HG03066 (cell line): ENCODE results near the gene OSBPL2.

Experiments
- ATAC-seq: cut with Tn5 transposase; IDR thresholded peaks from one replicate; pipeline ENCODE4 v1.9.1; 2021; ENCODE audit warnings: low read depth; ENCODE audit not compliant: unreplicated experiment

Gene OSBPL2

DNA sequence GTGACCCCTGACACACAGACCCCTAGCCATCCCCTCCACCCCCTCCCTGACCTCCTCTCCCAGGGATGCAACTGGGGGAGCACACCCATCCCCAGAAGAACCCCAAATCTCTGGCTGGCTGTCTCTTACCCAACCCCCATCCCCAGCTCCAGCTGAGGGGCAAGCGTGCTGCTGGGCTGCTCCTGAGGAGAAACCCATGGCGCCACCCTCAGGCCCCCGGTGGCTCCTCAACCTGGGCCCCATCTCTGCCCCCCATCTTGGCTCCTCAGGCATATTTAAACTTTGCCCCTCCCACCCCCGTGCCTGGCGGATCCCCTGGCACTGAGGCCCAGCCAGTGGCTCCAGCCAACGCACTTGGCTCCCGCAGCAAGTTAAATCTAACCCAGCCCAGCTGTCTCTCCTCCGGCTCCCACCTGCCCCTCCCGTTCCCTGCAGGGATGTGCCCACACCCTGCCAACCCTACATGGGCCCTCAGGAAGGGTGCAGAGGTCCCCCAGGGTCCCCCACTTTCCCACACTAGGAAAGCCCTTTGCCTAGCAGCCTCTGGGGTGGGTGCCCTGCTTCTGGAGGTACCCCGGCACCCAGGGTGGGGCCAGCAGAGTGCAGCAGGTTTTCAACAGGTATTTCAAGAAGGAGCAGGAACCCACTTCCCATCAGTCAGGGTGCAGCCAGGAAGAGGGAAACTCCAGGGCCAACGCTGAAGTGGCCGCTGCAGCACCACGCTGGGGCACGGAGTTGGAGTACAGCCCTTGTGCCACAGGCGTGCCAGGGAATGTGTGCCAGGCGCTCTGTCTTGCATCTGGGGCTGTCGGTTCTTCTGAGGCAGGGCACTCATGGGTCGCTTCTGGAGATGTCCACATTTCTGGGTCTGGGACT lies 5.3 kb upstream of the OSBPL2 start:
- ATAC-seq: no peak

DNA sequence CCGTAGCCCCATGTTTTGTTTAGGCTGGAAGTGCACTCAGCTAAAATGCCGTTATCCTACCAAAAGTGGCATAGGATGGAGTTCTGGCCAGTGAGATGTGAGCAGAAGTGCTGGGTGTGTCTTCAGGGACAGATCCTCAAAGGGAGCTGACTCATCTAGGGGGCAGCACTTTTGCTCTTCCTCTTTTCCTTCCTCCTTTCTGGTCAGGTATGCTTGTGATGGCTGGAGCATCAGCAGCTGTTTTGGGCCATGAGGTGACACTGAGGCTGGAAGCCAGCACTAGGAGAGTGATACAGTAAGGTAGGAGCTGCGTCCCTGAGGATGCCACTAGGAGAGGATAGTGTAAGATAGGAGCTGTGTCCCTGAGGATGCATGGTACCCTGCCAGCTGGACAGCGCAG lies 4.6 kb upstream of the OSBPL2 start:
- no peak for ATAC-seq

DNA sequence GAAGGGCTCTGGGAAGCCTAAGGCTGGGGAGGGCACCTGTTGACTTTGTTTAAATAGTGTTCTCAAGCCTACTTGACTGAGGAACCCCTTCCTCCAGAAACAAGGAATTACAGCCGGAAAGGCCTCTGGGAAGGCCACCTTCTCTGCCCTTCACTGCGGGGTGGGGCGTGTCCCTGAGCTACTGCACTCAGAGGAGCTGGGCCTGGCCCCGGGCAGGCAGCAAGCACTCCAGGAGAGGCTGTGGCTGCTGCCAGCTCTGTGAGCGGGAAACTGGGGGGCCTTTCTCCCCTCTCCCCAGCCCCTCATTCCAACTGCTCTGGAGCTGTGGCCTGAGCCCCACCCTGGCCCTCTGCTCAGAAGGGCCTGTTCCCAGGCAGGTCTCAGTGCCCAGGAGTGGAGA lies 4.0 kb upstream of the OSBPL2 start:
- no peak for ATAC-seq

DNA sequence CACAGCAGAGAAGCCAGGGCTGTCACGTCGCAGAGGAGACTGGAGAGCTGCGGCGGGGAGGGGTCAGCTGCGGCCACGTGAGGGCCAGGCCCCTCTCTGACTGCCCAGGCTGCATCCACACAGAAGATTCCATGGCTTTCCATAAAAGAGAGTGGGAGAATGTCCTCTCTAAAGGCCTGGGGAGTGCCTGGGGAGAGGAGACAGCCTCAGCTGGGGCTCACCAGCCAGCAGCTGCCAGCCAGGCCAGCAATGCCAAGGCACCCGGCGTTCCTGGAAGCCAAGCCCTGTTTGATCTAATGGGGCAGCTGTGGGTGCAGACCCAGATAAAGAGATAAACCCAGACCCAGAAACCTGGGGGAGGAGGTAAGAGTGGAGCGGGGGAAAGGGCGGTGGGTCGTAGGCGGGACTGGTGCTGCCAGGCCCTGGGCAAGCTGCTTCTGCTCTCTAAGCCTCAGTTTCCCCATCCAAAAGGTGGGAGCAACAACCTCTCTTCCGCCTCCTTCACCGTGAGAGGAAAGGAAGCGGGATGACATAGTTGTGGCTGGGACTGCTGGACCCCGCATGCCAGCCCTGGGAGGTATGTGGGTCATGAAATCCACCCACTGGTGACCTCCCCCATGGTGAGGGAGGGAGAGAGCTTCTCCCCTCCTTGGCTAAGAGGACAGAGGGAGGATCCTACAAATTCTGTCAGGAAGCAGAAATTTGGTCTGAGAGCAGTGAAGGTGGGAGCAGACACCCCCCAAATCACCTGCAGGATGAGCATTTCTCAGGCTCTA lies 3.1 kb upstream of the OSBPL2 start:
- no peak for ATAC-seq

DNA sequence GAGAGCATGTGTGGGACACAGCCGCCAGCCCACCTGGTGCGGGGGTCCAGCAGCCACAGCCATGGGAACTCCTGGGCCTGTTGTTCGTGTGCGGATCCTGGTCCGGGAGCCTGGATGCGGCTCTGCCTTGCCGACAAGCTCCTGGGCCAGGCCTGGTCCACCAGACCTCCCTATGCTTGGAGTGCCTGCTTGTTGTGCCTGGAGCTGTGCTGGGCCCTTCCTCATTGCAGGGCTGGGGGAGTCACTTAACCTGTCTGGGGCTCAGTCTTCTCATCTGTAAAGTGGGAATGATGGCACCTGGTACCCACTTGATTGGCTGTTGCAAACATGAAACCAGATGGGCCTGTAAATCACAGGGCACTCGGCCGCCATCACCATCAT lies 2.6 kb upstream of the OSBPL2 start:
- ATAC-seq: no peak

DNA sequence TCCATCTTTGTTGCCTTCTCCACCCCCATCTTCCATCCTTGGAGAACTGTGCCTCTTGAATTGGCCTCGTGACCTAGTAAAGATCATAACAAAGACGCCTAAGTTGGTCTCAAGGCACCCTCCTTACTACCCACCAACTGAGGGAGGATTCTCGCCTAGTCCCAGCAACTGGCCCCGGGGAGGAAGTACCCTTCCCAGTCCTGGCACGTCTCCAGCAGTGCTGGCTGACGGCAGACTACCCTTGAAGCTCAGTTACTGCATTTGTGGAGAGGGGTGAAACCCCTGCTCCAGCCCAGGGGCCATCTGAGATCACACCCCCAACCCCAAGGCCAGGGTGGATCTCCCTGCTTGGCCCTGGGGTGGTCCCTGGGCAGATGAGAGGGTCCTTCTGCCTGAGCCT lies 2.1 kb upstream of the OSBPL2 start:
- no peak for ATAC-seq

DNA sequence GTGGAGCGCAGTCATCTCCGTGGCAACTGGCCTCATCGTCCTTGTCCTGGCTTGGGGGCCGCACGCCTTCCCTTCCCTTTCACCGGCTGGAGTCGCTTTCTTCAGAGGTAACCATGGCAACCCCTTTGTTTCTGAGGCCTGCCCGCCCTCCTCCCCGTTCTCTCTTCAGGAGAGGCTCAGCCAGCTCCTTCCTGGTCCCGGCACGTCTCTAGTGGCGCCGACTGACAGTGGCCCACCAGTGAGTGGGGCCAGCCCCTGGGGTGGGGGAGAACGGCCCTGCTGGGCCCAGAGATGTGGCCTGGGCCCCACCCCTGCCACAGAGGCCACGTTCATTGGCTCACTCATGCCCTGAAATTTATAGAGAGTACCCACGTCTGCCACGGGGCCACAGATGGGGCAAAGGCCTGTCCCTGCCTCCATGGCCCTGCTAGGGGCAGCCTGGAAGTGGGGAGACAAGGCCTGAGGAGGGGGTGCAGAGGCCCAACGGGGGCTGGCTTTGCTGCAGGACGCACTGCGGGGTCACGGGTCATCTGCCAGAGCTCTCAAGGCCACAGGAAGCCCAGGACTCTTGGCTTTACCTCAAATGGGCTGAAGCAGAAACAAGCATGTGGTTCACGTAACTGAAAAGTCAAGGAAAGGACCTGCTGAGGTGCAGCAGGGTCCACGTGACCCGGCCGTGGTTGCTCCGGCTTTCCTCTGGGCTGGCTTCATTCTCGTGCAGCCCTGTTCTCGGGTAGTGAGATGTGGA lies 1.4 kb upstream of the OSBPL2 start:
- no peak for ATAC-seq

DNA sequence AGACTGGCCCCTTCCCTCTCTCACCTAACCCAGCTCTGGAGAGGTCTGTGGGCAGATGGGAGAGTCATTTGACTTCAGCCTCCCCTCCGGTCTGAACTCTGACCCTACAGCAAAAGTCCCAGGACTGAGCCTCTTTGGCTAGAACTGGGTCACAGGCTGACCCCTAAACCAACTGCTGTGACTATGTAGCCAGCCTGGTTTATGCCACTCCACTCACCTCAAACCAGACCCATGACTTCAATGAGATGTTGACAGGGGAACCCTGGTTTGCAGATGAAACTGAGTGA lies 864 bp upstream of the OSBPL2 start:
- ATAC-seq: no peak

DNA sequence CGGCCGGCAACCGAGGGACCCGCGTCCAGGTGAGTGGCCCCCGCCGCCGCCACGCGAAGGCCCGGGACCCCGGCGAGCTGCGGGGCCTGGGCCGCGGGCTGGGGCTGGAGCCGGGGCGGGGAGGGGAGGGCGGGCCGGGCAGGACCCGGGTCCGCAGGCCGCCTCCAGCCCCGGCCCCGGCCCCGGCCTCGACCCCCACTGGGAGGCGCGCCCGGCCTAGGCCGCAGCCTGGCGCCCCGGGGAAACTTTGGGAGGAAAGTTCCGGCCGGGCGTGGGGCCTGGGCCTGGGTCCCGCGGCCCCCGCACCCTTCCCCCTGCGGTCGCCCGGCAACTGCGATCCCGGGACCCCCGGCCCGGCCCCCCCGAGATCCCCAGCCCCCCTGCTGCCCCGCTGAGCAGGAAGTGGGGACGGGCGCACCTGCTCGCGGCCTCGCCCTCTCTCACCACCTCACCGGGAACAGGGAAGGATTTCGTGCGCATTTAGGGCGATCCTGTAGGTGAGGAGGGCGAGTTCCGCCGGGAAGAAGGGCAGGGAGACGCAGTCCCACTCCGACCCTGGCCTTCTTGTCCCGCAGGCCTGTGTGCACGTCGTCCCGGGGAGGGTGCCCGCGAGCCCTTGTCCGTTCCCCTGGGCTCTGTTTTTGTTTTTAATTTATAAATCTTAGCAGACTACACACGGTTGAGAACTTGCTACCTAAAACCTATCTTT lies 402 bp downstream of the OSBPL2 start:
- ATAC-seq: peak; percentile 6

DNA sequence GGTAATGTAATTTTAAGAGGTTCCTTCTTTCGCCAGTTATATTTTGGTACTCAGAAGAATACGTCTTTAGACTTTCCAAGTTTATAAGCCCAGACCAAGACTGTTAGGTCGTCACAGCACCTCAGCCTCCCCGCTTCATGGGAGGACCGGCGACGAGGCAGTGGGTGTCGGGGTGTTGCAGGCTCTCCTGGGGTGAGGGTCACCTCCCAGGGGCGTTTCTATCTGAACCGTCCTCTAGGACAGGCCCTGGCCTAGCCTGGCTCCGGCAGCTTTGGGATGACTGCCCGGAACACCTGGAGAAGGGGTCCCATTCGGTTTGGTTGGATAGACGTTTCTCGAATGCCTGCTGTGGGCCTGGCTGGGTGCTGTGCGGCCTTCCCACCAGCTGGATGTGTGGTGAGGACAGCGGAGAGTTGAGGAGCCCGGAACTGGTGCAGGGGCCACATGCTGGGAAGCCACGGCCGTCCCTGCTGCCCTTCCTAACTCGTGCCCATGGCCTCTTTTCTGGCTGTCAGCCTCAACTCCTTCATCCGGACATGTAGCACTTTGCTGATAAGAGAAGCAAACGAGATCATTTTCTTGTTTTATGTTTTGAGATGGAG lies 1.1 kb downstream of the OSBPL2 start:
- no peak for ATAC-seq

DNA sequence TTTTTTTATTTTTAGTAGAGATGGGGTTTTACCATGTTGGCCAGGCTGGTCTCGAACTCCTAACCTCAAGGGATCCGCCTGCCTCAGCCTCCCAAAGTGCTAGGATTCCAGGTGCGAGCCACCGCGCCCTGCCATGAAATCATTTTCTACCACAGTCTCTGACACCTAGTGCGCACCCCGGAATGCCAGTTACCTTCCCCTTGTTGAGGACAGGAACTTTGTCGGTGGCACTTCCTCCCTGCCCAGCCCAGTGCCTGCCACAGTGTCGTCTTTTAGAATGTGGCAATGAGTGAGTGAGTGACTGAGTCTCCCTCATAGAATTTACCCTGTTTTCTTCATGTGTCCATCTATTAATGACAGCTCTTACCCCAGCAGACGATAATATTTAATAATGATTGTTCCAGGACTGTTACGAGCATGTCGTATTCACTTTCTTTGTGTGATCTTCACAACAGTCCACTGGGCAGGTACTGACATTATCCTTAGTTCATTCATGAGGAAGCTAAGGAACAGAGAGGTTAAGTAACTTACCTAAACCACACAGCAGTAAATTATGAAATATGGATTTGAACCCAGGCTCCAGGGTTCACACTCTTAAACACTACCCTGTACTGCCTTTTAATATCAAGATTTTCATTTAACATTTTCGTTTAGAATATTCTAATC lies 1.8 kb downstream of the OSBPL2 start:
- ATAC-seq: no peak

DNA sequence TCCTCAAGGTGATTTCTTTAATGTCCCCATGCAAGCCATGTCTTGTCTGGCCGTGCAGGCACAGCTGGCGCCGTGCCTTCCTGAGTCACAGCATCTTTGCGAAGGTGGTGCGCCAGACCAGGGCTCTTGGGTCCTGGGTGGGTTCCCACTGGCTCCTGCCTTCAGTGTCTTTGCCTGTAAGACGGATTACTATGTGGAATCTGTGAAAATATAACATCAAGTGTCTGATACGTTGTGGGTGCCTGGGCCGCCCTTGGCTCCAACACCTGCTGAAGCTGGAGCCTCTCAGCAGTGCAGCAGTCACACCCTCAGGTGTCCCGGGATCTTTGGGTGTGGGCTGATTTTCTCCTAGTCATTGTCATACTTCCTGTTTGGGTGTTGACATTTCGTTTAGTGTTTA lies 3.2 kb downstream of the OSBPL2 start:
- no peak for ATAC-seq

DNA sequence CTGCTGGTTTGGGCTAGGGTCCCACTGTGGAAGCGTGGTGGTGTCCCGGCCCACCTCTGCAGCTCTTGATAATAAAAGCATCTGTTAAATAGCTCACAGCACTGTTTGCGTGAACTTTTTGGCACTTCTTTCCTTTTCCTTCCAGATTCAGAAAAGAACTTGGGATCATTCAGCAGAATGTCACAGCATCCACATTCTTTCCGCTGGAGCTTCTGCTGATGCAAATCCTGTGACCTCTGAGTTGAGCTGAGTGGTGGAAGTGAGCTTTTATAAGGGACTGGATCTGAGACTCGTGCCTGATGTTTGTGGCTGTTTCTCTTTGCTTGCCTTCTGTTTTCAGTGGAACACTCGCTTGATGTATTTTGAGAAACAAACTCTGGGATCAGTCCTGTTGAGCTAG lies 3.9 kb downstream of the OSBPL2 start:
- no peak for ATAC-seq

DNA sequence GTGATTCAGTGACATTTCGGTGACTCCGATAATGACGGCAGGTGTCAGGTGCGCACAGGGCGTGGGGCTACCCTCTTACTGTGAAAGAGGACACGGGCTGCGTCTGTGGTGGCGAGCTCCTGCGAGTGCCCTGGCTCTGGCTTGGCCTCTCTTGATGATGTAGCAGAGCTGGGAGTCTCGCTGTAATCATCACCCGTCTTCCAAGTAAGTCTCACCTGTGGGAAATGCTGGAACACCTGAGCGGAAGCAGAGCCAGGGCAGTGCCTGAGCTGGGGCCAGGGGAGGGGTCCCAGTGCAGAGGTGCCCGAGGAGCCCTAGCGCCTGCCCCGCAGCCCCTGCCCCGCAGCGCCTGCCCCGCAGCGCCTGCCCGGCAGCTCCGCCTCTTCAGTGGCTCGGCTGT lies 4.8 kb downstream of the OSBPL2 start:
- ATAC-seq: no peak

DNA sequence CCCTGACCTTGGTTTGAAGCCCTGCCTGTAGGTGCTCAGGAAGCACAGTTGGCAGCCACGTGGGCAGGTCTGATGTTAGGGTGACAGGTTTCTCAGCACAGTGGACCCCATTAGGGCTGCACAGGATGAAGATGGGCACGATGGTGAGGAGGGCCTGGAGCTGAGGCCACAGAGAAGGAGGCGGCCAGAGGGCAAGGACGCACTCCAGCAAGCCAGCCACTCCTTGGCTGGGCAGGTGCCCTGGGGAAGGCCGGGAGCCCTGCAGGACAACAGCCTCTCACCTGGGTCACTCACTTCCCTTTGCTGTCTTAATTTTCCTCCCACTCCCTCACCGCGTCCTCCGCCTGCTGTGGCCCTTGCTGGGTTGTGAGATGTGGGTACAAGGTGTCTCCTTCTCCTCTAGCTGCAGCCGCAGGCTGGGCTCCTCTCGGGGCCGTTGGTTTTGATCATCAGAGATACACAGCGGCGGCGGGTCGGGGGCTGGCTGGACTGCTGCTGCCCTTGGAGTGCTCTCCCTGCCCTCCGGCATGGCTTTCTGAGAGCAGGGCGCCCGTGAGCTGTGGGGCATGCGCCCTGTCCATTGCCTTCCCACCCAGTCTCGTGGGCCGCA lies 5.7 kb downstream of the OSBPL2 start:
- no peak for ATAC-seq

DNA sequence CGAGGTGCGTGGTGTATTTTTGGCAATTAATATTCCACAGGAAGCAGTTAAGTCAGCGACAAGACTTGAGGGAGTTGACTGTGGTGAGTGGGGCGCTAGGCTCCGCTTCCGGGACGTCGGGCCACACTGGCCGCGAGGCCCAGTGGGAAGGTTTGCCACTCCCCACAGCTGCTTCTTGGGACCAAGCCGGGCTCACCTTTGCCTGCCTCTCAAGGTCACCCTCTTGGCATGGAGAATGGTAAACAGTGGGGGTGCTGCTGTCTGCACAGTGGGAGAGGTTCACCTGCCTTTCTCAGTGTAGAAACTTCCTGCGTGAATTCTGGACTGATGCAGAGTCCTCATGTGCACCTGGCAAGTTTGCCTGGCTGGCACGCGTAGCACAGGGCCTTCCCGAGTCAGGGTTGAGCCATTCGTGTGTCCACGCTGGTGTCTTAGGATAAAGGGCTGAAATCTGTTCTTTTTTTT lies 6.4 kb downstream of the OSBPL2 start:
- ATAC-seq: no peak

DNA sequence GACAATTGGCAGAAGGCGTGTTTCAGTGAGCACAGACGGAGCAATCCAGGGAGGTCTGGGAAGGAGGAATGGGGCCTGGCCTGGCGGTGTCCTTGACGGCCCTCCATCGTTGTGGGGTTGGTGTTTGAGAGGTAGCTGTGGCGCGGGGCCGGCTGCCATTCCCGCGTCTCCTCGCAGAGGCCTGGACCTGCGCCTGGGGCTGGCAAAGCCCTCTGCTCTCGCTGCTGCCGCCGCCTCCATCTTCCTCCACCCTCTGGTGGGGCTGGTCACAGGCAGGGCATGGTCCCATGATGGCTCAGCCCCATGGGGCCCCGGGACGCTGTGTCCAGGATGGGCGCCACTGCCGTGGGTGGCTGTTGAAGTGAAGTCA lies 7.6 kb downstream of the OSBPL2 start:
- ATAC-seq: no peak

DNA sequence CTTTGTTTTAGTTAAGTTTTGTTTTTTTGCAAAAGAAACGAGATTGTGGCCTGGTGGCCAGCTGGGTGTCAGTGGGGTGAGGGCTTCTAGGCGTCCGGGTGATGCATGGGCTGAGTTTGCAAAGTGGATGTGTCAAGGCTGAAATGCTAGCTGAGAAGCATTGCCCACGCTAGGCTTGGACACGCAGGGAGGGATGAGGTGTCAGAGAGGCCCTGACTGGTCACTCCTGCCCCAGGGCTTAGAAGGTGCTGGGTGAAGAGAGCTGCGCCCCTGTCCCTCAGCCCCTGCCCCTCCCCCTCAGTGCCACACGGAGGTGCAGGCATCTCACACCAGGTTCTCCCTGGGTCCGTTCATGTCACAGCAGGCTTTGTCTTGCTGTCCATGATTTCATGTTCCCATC lies 8.1 kb downstream of the OSBPL2 start:
- no peak for ATAC-seq

DNA sequence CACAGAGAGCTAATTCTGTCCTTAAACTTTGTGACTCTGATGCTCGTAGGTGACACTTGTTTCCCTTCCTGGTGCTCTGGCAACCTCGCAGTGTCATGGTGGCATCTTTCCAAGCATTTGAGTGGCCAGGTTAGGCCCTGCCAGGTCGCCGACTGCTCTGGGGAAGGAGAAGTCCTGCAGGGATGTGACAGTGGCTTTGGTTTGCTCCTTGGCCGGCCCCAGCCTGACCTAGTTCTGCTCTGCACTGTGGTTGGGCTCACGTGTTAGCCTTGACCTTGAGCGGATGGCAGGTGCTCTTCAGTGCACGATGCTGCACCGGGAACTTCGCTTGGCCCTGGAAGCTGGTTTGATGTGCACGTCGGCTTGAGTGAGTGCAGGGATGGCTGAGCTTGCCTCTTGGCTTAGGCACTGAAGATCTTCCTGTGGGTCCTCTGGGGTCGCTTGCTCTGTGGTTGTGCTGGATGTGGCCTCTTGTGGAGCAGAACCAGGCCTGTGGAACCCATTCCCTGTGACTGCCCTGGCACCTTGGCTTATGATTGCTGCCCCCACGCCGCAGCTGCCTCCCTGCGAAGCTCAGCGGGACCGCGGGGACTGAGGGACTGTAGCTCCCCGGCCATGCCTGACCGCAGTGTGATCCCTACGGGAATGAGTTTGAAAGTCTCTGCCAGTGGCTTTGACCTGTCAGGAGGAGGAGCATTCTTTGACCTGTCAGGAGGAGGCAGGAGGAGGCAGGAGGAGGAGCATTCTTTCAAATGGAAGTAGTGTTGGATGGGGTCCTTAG lies 8.7 kb downstream of the OSBPL2 start:
- no peak for ATAC-seq
